Measurements from ENCODE around the gene LPAR2.
"Not testable (repeated sequence)": the region's sequence is repeated elsewhere in the genome, so short reads cannot be mapped to it uniquely, and the experiment has no call there.

The LPAR2 gene

DNA sequence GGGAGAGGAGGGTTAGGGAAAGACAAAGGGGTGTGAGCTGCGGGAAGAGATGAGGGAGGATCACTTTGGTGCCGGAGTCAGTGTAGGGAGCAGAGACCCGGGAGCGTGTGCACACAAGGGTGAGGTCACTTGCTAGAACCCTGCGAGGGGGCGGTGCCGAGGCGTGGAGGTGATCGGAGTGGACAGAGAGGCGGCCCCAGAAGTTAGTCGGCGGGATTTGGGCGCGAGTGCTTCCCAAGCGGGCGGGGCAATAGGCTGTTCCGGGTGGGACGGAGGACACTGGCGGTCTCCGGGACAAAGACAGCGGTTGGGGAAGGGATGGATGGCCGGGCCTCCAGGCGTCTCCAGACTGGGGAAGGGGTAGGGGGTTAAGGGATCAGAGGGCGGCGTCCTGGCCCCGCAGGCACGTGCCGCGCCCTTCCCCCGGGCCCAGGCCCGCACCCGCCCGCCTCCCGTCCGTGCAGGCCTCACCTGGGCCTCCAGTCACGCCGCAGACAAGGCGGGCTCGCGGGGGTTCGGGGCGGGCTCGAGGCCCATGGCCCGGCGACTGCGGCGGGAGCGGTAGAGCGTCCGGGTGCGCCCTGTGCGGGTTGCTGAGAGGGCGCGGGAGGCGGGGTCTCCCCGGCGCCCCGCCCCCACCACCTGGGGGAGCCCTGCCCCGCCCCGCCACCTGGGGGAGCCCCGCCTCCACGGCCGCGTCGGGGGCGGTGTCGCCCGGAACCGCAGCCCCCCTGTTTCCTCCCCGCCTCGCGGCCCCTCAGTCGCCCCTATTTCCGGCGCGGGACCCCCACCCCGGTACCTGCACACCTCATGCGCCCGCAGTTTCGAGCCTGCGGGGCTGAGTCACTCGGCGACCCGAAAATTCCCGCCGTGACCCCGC lies at the start of gene LPAR2:
TSS of gene LPAR2 (minus strand) at position 600 of the 880 bp plus-strand sequence. CDS start 945 bp downstream, outside the sequence.
- peak; percentile 60 for FAIRE-seq
- DNase-seq (ENCODE audit: insufficient read length, low spot score) = peak; percentile 93

DNA sequence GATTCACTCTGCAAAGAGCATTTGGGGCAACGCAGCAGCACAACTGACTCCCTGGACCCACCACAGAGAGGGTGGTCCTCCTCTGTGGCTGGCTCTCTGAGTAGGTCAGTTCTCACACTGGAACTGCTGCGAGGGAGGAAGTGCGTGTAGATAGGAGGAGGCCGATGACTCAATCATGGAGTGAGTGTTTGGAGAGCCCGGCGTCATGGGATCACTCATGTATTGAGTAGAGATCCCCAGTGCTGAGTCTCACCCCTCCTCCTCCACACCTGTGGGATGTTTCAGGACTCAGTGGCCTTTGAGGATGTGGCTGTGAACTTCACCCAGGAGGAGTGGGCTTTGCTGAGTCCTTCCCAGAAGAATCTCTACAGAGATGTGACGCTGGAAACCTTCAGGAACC lies 49.6 kb upstream of the LPAR2 start:
- DNase-seq (ENCODE audit: insufficient read length, low spot score) = no peak

DNA sequence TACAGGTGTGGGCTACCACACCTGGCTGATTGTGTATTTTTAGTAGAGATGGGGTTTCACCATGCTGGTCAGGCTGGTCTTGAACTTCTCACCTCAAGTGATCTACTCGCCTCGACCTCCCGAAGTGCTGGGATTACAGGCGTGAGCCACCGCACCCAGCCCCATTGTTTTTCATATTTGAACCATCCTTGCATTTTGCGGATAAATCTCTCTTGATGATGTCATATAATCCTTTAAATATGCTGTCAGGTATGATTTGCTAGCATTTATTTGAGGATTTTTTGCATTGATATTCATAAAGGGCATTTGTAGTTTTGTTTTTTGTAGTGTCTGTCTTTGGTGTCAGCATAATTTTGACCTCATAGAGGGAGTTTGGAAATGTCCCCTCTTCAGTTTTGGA lies 46.3 kb upstream of the LPAR2 start:
- FAIRE-seq = no peak
- no peak for DNase-seq (ENCODE audit: insufficient read length, low spot score)

More for the DNA sequence above, 49.6 kb upstream of the LPAR2 start:
- no peak for FAIRE-seq

DNA sequence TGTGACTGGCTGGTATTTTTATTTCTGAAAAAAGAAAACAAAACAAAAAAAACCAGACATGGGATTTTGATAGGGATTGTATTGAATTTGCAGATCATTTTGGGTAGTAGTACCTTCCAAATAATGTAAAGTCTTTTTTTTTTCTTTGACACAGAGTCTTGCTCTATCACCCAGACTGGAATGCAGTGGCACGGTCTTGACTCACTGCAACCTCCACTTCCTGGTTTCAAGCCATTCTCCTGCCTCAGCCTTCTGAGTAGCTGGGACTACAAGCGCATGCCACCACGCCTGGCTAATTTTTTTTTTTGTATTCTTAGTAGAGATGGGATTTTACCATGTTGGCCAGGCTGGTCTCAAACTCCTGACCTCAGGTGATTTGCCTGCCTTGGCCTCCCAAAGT lies 44.8 kb upstream of the LPAR2 start:
- DNase-seq (ENCODE audit: insufficient read length, low spot score) (no peak), FAIRE-seq (no peak)

DNA sequence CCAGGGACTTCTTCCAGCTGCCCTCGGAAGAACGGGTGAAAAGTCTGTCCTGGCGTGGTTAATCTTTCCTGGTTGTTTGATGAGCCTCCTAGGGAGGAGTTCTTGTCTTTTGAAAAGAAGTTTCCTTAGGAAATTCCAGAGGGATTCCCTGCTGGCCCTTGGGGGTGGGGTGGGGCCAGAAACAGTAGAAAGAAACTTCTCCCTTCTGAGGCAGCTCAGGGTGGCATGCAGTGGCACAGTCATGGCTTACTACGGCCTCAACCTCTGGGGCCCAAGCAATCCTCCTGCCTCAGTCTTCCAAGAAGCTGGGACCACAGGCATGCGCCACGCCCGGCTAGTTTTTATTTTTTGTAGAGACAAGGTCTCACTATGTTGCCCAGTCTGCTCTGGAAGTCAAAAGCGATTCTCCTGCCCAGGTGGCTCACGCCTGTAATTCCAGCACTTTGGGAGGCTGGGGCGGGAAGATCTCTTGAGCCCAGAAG lies 42.1 kb upstream of the LPAR2 start:
- DNase-seq (ENCODE audit: insufficient read length, low spot score) (no peak), FAIRE-seq (no peak)

DNA sequence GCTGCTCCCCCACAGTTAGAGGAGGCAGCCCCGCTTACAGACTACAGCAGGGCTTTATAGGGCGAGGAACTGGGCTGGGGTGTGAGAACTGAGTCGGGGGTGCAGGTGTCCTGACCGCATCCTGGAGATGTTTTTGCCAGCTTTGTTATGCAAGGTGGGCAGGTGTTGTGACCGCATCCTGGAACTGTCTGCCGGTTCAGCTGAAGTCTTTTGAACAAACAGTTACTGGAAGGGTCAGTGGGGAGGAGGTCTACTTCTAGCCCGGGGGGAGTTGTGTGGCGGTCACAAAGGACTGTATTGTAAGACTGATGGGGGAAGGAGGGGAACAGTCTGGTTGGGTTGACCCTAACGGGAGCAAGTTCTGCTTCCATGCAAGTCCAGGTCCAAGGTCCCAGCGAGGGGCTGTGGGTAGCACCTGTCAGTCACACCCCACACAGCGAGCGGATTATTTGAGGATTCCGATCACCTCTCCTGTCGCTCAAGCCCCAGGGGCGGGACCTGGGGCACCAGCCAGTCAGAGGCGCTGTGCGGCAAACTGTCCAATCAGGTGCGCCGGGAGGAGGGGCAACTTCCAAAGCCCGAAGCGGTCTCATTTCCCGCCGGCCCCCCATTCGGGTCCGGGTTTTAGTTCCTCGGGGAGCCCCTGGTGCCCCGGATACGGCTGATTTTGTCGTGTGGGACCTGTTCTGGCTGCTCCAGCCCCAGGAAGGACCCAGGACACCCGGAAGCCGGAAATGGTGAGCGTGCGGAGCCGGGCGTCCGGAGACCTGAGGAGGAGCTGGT lies 40.4 kb upstream of the LPAR2 start, which contains the start of gene ZNF101:
TSS of gene ZNF101 (plus strand) at position 610 of the 783 bp plus-strand sequence. CDS start at position 735, 125 bp downstream.
- FAIRE-seq (peak; percentile 95), DNase-seq (ENCODE audit: insufficient read length, low spot score) (peak; percentile 79)

DNA sequence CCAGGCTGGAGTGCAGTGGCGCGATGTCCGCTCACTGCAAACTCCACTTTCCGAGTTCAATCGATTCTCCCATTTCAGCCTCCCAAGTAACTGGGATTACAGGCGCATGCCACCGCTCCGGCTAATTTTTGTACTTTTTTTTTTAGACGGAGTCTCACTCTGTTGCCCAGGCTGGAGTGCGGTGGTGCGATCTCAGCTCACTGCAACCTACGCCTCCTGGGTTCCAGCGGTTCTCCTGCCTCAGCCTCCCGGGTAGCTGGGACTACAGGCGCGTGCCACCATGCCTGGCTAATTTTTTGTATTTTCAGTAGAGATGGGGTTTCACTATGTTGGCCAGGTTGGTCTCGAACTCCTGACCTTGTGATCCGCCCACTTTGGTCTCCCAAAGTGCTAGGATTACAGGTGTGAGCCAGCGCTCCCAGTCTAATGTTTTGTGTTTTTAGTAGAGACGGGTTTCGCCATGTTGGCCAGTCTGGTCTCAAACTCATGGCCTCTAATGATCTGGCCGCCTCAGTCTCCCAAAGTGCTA lies 37.5 kb upstream of the LPAR2 start:
- not testable (repeated sequence) for FAIRE-seq; DNase-seq (ENCODE audit: insufficient read length, low spot score)

DNA sequence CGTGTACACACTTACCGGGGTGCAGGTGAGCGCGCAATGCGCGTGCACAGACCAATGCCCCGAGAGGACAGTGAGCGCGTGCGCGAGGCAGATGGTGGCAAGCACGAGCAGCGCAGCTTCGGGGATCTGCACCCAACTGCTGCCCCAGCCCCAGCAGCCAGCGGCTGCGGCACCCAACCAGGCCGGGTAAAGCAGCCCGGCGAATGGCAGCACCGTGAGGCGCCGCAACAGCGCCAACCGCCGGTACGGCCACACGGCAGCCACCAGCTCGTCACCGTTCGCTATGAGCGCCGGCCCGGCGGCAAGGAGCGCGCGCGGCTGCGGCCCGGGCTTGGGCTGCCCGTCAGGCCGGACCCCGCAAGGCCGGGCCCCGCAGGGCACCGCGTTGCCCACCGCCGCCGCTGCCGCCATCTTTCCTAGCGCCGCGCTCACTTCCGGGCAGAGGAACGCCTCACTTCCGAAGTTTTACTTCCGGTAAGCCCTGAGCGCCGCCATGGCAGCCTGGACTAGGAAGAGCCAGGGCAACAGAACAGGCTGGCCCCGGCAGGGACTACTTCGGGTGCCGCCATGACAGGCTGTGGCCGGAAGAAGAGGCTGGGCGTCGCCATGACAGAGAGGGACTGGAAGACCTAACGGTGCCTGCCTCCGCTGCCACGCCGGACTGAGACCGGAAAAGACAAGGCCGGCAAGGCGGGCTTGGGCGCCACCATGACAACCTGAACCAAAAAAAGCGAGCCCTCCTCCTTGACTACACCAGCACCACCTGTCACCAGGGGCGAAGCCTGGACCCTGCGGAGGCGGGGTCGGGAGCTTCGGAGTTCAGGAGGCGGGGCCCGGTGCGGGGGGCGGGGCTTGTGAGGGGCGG lies 35.5 kb upstream of the LPAR2 start, which contains the start of gene ATP13A1:
TSS of gene ATP13A1 (minus strand) at position 421 of the 865 bp plus-strand sequence. CDS start at position 411, 10 bp downstream.
- peak; percentile 71 for DNase-seq (ENCODE audit: insufficient read length, low spot score)
- peak; percentile 91 for FAIRE-seq

DNA sequence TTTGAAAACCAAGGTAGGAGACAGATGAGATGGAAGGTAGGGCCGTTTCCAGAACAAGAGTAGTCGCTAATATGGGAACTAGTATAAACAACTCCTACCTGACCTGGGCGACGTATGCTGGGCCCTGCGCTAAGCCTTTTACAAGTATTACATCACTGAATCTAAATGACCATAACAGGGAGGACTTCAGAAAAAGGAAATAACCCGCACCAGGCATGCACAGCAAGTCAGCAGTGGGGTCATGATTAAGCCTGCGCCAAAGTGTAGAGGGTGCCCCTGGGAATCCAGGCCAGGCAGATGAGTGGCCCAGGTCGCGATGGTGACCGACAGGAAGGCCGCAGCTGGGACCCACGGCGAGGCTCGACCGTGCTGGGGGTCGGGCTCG lies 34.8 kb upstream of the LPAR2 start:
- FAIRE-seq (peak; percentile 14), DNase-seq (ENCODE audit: insufficient read length, low spot score) (no peak)

DNA sequence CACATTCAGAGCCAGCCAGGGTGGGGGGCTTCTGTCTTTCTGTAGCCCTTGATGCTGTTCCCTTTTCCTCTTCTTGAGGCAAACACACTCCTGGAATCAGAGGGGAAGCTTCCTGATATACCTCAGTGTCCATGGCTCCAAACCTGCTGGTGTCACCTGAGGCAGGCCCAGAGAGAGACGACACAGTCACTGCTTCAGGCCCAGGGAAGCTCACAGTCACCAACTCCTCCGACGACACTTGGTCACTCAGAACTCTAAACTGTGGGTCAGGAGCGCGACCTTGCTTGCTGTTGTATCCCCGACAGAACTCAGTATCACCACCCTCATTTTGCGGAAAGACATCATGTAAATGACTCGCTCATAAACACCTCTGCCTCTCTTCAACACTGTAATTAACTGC lies 34.3 kb upstream of the LPAR2 start:
- FAIRE-seq (no peak), DNase-seq (ENCODE audit: insufficient read length, low spot score) (no peak)

DNA sequence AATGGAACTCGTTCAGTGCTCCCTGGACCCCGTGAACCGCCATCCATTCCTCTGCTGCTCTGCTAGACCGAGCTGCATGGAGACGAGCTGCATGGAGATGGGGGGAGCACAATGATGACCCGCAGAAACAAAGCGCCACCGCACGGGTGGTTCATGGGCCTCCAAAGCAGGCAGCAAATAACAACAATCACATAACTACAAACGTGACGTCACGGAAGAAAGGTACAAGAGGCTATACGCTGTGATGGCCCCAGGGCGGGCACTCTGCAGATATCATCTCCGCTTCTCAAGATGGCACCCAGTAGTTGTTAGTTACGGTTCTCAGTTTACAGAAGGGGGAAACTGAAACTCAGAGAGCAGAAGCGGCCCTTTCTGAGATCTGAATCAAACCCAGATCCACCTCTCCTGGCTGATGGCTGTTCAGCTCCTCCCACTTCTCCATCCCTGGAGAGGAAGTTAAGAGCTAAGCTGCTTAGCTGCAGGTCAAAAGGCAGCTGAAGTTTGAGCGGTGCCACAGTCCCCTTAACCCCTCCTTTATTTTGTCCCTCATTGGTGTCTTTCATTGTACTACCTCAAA lies 33.7 kb upstream of the LPAR2 start:
- FAIRE-seq (peak; percentile 99), DNase-seq (ENCODE audit: insufficient read length, low spot score) (peak; percentile 77)

DNA sequence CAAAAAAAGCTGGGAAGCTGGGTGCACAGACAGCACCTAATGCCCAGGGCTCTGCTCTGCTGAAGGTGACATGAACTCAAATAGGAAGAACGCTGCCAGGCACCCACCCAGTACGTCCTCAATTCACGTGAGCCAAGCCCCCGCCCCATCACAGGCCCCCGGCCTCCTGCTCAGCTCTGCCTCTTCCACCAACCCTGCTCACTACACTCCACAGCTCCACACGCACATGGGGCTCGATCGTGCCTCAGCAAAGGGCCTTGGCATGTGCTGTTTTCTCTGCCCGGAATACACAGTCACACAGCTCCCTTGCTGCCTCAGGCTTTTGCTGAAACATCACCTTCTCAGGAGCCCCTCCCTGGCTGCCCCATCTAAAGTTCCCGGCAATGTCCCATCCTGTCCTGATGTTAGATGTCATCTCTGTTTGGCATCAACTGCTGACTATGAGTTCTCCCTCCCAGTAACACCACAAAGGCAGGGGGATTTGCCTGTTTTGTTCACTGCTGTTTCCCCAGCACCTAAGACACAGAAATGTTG lies 33.2 kb upstream of the LPAR2 start:
- no peak for DNase-seq (ENCODE audit: insufficient read length, low spot score)
- FAIRE-seq = no peak

DNA sequence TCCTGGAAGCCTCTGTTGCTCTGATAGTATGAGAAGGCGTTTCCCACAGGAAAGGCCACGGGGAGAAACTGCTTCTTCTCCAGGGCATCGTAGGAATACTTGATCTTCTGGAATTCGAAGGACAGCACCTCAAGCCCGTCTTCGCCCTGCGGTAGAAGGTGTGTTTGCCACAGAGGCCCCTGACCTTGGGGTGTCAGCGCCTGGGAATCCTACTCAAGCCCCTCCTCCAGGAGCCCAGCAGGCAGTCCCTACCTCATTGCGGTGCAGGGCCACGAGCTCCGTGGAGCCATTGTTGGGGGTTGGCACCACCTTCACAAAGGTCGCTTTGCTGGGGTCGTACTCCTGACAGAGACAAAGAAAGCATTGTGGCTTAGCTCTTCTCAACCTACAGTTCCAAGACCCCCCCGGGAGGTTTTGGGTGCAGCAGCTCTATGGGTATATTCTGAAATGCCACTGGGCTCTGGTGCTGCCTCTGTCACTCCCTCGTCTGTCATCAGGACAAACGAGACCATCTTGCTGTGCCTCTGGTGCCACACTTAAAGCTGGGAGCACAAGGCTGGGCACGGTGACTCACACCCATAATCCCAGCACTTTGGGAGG lies 31.7 kb upstream of the LPAR2 start:
- DNase-seq (ENCODE audit: insufficient read length, low spot score) = no peak
- FAIRE-seq = no peak

DNA sequence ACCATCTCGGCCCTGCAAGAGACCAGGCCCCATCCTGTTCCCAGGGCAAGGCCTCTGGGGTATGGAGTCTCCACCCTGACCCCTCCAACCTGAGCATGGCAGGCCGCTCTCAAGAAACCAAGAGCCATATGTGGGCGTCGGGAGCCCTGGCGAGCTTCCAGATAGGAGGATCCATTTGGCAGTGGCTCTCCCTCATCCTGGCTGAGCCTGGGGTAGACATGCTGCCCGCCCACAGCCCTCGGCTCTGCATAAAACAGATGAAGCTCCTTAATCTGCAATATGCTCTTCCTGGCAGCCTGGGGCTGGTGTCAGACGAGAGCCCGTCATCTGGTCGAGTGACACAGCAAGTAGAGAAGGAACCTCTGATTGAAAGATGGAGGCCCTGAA lies 29.4 kb upstream of the LPAR2 start:
- DNase-seq (ENCODE audit: insufficient read length, low spot score) = peak; percentile 4
- no peak for FAIRE-seq

DNA sequence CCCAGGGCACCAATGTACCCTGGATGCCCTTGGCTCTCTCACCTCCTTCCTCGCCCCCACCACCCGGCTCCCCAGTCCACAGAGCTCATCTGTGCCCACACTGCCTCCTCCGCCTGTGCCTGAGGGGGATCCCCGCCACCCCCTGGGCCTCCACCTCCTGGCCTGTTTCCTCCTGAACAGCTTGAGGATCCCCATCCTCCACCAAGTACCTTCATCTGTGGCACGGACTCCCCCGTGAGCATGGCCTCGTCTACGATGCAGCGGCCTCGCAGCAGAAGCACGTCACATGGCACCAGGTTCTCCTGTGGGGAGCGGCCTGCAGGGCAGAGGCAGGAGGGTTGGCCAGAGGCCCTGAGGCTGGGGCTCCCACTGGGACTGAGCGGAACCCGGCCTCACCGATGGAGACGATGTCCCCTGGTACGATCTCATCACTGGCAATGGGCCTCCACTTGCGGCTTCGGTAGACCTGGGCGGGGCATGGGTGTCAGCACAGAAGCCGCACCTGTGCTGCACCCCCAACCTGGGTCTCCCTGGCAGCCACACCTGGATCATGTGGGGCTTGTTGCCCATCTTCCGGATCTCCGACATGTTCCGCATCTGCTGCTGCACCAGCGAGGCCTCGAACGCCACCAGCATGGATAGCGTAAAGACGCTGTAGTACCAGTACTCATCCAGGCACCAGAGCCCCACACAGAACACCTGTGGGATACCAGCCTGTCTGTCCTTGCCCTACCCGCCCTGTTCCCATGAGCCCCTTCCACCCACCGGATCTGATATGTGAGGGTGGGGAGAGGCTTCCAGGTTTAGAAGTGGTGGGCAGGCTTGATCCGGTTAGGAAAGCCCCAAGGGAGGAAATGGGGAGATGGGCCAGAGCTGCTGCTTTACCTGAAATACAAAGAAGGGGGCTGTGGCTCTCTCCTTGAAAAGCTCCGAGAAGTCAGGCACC lies 28.7 kb upstream of the LPAR2 start:
- DNase-seq (ENCODE audit: insufficient read length, low spot score) (peak; percentile 1), FAIRE-seq (no peak)

DNA sequence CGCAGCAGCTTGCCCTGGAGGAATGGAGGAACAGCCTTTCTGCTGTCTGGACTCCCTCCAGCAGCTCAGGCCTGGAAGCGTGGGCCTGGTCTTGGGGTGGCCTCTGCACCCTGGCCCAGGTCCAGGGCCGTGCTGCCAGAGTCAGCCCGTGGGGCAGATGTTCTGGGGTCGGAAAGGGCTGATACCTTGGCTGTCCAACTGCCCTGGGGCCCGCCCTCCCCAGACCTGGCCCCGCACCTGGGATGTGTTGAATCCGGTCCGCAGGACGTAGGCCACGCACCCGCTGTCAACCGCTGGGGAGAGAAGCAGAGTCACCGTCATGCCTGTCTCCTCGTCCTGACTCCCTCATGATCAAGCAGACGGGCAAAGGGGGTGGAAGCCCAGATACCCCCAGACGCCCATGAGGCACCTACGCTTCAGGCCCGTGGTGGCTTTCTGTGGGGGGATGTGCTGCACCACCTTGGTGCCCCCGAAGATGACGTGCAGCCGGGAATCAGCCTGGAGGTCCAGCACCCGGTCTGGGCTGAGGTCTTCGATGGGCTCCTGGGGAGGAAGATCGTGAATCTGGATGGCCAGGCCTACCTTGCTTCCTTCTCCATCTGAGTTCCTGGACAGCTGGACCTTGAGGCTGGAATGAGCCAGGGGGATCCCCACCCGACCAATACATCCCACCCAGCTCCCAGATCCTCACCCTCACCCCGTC lies 27.8 kb upstream of the LPAR2 start:
- no peak for FAIRE-seq

DNA sequence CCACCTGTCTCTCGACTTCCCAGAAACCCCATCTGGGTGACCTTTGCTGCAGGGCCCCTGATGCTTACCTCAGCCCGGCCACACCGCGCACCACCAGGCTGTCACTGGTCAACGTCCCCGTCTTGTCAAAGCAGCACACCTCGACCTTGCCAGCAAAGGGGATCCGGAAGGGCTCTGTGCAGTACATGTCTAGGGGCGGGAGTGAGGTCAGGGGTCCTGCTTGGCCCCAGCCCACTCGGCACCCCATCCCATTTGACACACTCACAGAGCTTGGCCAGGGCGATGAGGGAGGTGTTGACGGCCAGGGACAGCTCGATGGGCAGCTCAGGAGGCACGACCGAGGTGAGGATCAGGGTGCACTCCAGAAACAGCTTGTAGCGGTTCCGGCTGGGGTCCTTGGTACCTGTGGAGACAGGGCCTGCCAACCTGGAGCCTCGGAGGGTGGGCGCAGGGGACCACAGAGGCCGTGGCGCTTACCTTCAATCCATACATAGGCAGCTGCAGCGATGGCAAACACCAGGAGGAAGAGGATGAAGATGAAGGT lies 27.1 kb upstream of the LPAR2 start:
- DNase-seq (ENCODE audit: insufficient read length, low spot score) = no peak
- no peak for FAIRE-seq

More for the DNA sequence above, 27.8 kb upstream of the LPAR2 start:
- DNase-seq (ENCODE audit: insufficient read length, low spot score) = no peak
